HG03066 (cell line): ENCODE measurements around the gene MAP4K2.

Experiments used
- ATAC-seq: cut with Tn5 transposase; IDR thresholded peaks from one replicate; pipeline ENCODE4 v1.9.1; 2021; ENCODE audit warnings: low read depth; ENCODE audit not compliant: unreplicated experiment

The MAP4K2 gene

DNA sequence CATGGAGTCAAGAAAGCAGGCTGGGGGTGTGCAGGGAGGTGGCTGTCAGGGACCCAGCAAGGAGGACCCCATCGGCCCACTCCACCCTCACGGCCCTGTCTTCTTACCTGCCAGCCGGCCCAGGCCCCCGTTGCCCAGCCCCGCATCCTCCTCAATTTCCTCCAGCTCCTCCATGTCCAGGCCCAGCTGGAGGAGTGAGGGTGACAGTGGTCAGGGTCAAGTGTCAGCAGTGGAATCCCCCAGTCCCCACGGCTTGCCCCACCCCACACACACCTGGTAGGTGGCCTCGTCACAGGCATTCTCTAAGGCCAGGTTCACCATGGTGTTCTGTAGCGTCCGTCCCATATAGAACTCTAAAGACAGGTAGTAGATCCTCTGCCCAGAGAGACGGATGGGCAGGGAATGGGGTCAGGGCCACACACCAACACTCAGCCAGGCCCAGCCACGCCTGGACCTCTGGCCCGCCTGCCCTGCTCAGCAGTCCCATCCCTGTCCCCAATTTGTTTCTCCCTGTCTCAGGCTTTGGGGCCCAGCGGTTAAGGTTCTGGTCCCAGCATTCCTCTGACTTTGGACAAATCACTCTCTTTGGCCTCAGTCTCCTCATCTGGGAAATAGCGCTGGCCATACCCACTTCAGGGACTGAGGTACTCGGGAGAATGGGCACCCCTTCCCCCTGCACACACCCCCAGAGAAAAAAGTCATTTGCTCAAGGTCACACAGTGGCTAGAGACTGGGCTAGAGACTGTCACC is 44.5 kb downstream of the MAP4K2 start:
- no peak for ATAC-seq

DNA sequence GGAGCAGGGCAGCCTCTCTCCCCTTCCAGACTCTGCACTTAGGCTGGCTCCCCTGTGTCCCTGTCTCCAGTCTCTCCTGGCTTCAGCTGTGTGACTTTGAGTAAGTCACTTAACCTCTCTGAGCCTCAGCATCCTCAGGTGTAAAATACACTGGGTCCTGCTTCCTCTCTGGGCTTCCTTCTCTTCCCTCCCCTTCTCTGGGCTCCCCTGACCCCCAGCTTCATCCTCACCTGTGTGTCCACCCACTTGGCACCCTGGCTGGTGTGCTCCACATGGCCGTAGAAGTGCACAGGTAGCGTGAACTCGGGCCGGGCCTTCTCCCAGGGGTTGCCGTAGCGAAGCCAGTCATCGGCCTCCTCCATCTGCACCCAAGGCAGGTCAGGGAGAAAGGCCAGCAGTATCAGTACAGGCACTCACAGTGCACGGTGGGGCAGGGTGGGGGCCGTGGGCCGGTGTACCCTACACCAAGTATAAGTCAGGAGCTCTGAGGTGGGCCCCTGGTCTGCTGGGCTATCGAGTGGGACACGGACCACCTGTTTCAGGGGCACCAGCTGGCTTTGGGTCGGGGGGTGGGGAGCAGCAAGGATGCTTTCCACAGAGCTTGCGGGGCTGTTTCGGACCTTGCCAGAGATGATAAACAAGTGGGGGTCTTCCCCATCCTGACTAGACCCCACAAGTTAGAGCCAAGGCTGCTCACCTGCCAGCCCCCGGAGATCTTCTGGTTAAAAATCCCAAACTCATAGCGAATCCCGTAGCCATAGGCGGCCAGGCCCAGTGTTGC is 45.3 kb downstream of the MAP4K2 start:
- ATAC-seq: no peak

DNA sequence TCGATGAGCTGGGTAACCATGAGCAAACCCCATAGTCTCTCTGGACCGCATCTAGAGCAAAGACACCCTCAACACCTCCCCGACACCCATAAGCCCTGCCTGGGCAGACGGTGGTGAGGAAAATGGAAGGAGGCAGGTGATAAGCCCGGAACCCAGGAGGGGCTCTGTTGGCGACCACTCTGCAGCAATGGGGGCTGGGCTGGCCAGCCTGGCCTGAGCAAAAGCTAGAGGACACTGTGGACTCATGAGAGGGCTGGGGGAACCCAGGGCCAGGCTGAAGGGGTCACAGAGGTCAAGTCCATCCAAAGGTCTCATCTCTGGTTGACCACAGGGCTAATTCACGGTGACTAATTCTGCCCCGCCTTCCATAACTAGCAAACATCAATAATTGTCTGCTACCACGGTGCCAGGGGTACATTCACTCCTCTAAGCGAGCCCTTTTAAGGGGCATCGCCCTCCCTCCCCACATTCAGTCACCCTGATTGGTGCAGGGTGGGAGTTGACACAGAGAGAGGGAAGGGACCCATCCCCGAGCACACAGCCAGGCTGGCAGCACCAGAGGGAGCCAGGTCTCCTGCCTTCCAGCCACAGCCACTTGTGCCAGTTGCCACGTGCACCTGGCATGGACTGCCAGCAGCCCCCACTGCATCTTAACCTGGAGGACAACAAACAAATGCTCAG is 47.2 kb downstream of the MAP4K2 start:
- no peak for ATAC-seq

DNA sequence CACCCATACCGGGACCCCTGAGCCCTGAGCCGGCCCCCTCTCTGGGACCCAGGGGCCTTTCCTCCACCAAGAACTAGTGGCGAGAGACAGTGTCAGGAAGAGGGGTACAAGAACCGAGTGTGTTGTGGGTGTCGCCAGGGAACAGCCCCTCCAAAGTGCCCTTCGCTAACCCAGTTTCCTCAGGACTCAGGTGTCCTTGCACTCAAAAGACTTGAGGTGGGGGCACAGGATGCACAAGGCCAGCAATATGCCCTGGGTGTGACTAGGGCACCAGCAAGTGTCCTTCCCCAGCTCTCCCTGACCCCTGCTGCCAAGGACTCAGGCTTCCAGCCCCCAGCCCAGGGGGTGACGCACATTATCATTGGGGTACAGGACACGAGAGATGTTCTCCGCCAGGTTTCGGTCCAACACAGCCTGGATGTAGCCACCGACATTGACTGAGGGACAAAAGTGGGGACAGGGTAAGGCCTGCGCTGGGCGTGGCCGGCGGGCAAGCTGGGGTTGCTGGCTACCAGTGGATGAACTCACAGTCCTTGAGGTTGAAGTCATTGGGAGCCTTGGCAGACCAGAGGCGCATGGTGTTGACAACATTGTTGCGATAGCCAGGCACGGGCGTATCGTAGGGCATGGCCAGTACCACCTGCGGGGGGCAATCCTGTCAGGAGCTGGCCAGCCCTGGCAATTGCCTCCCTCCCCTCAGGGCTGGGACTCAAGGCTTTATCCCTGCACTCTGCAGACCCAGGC is 47.9 kb downstream of the MAP4K2 start:
- no peak for ATAC-seq

DNA sequence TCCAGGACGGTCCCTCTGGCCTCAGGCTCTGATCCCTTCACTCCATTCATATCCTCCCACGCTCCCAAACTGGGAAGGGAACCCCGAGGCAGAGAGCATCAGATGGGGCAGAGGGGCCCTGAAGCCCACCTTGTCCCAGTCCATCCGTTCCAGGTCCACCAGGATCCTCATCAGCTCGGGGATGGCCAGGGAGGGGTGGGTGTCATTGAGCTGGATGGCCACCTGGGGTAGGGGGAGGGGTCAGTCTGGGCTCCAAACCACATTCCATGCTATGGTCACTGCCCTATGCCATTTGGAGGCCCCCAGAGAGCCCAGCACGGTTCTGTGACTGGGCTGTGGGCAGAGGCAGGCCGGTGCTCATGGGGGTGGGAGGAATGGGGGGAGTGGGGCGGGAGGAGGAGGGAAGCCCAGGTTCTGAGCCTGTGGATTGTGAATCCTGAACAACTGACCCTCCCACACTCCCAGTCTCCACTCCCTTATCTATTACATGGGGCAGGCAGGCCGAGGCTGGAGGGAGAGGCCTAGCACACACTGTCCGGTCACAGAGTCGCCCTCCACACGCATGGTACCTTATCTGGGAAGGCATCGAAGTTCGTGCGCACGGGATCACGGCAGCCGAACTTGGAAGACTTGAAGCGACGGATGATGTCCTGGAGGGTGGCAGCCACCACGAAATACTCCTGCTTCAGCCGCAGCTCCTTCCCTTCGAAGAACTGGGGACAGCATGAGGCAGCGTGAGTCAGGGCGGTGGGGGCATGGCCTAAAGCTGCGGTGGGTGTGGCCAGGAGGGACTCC is 48.7 kb downstream of the MAP4K2 start:
- ATAC-seq: no peak

DNA sequence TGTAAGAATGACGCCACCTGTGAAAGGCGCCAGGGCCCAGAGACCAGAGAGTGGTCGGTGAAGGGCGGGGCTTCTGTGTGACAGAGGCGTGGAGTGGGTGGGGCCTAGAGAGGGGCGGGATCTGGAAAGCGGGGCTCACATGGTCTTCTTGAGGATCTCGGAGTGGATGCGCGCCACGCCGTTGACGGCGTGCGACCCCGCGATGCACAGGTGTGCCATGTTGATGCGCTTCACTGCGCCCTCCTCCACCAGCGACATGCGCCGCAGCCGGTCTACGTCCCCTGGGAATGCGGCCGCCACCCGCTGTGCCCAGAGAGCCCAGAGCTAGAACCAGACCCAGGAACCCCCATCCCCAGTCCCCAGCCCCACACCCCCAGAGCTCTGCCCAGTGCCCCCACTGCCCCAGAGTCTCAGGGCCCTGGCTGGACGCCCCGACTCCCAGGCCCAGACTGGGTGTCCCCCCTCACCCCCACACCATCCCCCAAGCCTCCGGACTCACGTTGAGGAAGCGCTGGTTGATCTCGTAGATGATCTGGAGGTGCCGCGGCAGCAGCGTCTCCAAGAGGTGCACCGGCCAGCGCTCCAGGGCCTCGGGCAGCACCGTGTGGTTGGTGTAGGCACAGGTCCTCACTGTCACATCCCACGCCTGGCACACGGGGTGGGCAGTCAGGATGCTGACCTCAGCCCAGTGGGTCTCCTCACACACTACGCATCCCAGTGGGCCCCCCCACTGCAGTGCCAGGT is 49.5 kb downstream of the MAP4K2 start:
- ATAC-seq: no peak

DNA sequence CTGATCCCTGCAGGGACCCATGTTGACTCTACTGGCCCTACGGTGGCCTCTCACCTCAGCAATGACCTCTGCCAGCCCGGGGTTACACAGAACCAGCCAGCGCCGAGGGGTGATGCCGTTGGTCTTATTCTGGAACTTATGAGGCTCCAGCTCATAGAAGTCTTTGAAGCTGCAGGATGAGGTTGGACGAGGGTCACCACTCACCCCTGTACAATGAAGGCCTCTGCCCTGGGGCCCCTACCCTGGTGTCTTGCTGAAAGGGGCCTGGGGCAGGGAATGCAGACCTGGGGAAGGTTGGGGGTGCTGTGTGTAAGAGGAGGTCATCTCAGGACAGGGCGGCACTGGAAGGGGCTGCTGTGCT is 50.0 kb downstream of the MAP4K2 start:
- ATAC-seq: no peak

DNA sequence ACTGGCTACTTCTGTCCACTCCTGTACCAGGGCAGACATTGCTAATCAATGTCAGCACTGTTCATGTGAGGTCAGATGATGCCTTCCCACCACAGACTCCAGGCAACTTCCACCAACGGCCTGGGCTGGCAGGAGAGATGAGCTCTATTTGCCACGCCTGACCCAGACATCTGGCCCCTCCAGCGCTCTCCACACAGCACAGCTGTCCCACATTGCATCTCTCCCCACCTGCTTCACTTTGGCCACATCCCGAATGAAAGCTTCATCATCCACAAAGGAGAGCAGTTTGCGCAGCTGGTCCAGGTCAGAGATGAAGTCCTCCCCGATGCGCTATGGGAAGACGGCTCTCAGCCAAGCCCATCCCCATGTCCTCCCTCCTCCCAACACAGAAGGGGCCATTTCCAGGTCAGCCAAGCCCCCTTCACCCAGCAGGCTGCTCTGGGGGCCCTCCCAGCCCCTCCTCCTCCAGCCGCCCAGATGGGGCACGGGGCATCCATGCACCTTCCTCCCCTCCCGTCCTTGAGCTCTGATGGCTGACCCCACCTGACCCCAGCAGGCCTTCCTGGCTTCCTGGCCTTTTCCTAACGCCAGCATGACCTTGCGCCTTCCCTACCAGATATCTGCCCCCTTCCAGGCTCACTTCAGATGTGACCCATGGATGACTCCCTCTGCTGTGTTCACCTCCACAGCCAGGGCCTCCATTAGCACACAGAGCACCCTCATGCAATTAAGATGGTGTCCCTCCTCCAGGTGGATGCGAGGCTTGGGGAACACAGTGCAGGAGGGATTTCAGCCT is 50.6 kb downstream of the MAP4K2 start:
- ATAC-seq: no peak

DNA sequence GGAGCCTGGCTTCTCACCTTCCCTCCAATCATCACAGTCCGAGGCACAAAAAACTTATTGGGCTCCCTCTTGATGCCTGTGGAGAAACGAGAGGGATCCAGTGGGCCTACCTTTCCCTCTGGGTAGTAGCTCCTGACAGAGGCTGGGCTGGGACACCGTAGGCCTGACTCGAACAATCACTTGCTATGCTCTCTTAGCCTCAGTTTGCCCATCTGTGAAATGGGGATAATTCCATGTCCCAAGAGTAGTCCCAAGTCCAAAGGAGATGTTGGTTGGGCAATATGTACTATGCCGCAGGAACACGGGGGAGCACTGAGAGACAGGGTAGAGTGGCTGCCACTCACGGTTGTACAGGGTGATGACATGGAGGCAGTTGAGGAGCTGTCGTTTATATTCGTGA is 51.4 kb downstream of the MAP4K2 start:
- ATAC-seq: no peak

DNA sequence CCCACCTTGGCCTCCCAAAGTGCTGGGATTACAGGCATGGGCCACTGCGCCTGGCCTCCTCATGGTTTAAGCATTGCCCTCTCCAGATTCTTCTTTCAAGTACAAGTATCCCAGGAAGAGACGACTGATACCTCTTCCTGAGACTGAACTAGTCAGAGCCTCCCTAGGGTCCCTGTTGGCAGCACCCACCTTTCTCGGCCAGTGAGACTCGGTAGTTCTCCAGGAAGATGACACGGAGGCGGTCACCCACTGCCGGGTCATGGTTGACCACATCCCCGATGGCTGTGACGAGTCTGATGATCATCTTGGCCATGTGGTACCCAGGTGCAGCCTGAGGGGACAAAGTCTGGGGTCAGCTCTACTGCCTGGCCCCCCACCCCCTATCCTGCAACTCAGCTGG is 51.9 kb downstream of the MAP4K2 start:
- no peak for ATAC-seq

DNA sequence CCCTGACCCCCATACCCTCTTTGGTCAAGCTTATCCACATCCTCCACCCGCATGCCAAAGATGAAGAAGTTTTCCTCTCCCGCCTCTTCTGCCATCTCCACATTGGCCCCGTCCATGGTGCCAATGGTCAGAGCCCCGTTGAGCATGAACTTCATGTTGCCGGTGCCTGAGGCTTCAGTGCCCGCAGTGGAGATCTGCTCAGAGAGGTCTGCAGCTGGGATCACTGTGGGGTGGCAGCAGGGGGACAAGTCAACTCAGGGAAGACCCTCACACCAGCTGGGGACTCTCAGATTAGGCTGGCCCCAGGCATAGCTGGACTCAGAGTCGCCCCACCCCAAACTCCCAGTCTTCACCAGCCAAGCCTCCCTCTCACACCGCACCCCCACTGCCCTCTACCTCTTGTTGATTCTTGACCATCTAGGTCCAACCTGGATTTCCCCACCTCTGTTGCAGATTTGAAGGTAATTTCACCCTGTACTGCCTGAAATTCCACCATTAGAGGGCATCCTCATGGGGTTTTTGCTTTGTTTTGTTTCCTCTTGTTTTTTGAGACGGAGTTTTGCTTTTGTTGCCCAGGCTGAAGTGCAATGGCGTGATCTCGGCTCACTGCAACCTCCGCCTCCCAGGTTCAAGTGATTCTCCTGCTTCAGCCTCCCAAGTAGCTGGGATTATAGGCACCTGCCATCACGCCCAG is 52.5 kb downstream of the MAP4K2 start:
- no peak for ATAC-seq

DNA sequence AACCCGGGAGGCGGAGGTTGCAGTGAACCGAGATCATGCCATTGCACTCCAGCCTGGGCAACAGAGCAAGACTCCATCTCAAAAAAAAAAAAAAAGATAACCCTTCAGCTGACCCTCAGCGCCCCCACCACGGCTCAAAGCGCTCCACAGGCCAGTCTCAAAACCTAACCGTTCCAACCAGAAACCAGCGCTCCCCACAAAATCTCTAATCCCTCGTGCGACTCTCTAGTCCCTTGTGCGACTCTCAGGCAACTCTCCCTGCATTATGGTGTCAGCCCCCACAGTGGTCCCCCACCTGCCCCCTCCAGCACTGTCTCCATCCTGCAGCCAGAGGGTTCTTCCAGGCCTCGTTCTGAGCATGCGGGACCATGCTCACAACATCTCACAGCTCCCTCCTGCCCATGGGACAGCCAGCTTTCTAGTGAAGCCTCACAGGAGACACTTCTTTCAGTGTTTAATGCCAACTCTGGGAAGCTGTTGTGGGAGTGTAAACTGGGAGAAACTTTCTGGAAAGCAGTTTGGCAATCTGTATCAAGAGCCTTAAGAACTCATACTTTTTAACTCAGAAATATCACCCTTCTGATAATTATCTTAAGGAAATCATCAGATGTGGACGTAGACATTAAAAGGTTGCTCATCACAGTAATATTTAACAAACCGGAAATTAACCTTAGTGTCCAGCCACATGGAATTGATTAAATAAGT is 54.9 kb downstream of the MAP4K2 start:
- ATAC-seq: no peak

DNA sequence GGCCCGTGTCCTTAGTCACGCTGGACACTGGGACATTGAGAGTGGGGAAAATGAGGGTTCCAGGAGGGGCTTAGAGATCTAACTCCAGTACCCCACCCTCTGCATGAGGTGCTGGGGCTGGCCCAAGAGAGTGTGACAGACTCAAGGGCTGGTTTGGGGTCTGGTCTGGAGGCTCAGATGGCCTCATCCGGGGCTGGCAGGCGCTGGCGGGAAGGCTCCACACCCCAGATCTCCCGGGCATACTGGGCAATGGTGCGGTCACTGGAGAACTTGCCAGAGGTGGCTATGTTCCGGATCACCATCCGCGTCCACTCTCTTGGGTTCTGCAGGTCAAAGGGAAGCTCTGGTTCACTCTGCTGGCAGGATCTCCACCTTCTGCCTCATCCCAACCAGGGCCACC is 56.5 kb downstream of the MAP4K2 start:
- no peak for ATAC-seq

DNA sequence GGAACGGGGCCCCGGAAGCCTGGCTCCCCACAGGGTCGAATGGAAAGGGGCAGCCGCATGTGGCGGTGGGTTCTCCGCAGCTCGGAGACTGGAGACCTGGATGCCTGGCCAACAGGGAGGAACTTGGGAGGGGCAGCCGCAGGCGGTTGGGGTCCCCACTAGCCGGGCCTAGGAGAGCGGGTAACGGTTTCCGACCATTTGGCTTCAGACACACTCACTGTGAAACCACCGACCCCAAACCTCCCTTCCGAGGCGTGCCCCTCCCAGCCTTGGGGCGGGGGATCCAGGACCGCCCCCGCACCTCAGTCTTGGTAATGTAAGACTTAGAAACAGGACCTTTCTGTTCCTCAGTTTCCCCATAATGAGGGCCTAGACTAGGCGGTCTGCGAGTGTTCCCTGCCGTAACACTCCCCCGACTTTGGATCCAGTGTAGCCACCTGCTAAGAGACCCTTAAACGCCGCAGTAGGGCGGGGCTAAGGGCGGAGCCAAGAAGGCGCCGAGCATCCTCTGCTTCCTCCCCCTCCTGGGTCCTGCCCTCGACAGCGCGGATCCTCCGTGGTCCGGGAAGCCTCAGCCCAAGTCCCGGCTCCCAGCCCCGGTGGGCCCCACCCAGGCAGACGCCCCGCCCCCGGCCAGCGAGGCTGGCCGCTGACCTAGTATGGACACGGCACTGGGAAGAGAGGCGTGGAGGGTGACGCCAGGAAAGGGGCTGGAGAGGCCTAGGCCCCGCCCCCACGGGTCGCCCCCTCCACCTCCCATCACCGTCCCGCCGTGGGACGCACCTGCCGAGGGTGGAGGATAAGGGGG is 57.3 kb downstream of the MAP4K2 start:
- ATAC-seq: no peak

DNA sequence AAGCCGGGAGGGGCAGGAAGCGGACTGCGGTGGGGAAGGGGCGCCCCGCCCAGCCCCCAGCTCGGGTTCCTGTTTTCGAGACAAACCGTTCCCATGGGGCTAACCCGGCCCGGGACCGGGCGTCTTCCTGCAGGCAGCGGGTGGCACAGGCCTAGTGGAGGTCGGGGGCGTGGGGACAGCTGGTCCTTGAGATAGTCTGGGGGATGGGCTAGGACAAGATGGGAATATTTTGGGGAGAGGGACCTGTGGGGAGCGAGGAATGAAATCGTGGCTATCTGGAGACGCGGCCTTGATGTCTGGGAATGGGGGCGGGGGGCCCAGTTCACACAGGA is 57.9 kb downstream of the MAP4K2 start:
- ATAC-seq: no peak

DNA sequence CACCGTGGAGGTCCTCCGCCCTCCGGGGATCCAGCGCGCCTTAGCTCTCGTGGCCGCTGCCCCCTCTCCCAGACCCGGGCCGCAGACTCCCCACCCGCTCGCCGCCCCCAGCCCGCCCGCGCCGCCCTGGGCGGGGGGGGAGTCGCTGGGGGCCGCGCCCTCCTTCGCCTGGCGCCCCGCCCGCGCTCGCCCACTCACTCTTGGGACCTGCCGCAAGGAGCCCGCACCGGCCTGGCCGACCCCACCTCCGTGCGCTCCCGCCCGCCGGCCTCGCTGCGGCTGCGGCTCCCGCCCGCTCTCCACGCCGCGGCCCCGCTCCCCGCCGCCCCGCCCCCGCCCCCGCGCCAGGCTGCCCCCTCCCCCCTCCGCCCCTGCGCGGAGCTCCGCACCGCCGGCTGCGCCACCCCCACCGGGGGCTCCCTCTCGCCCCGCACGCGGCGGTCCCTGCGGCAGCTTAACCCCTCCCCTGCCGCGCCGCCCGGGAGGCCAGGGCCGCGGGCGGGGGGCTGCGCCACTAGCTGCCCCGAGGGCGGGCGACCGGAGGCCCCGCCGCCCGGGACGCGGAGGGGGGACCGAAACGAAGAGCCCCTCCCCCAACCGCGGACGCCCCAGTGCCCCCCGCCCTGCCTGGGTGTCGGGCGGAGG is 58.3 kb downstream of the MAP4K2 start:
- ATAC-seq: no peak
